PC-3 (cell line): Measurements from ENCODE around the gene UNC13D. TPM values are rescaled to one million over a fixed set of nuclear protein-coding genes. Genes with fewer than 3 reads are reported as not detected.
A peak's percentile ranks its signal among the peaks of the same experiment; 100 is the strongest.

Source experiments
- ATAC-seq: fragments of 200-7000 bp; cut with Tn5 transposase; 2 replicates; pipeline ENCODE4 v1.9.1; 2020; ENCODE audit warnings: mild to moderate bottlenecking, moderate library complexity
- BruUV-seq: library from RNA; stranded (reverse); fragments of 400-500 nt; replicated peaks from 2 replicates; lab custom pipeline; 2021; lab: Mats Ljungman, UMichigan
- CTCF ChIA-PET: fragments of 300-600 bp; sonication (Branson Sonifier 250); formaldehyde crosslinking; loops from one replicate; lab custom pipeline; 2022; ENCODE audit warnings: antibody characterized with exemption; lab: Charles Lee
- POLR2A ChIA-PET: fragments of 300-600 bp; sonication (Branson Sonifier 250); formaldehyde crosslinking; loops from one replicate; lab custom pipeline; 2022; ENCODE audit warnings: antibody characterized with exemption; ENCODE audit not compliant: unreplicated experiment; lab: Charles Lee
- DNase-seq: peaks from one replicate; pipeline ENCODE4 v3.0.0-alpha.2; 2015
- H2AFZ ChIP-seq: fragments of 300-600 bp; sonication (generic); 2 replicates; pipeline ENCODE4 v1.6.0; 2016; ENCODE audit warnings: antibody characterized with exemption, low read length
- H3F3A ChIP-seq: fragments of 300-600 bp; sonication (generic); one replicate; pipeline ENCODE4 v1.6.0; 2017; ENCODE audit warnings: antibody characterized with exemption, low read length, control low read depth, mild to moderate bottlenecking; ENCODE audit not compliant: unreplicated experiment
- H3K27ac ChIP-seq: fragments of 300-600 bp; sonication (generic); 2 replicates; pipeline ENCODE4 v1.5.1; 2016; ENCODE audit warnings: mild to moderate bottlenecking, low read length
- H3K27me3 ChIP-seq: fragments of 300-600 bp; sonication (generic); 2 replicates; pipeline ENCODE4 v1.6.1; 2016; ENCODE audit warnings: low read length, mixed read lengths
- H3K36me3 ChIP-seq: fragments of 300-600 bp; sonication (generic); 2 replicates; pipeline ENCODE4 v1.6.1; 2016; ENCODE audit warnings: low read depth, mixed run types, low read length, mixed read lengths
- H3K4me1 ChIP-seq: fragments of 300-600 bp; sonication (generic); 2 replicates; pipeline ENCODE4 v1.5.1; 2016; ENCODE audit warnings: low read length; ENCODE audit not compliant: insufficient read depth
- H3K4me2 ChIP-seq: fragments of 300-600 bp; sonication (generic); 2 replicates; pipeline ENCODE4 v1.6.0; 2016; ENCODE audit warnings: low read length
- H3K4me3 ChIP-seq: fragments of 300-600 bp; sonication (generic); 2 replicates; pipeline ENCODE4 v1.5.1; 2016; ENCODE audit warnings: mild to moderate bottlenecking, low read length, mixed read lengths
- H3K79me2 ChIP-seq: fragments of 300-600 bp; sonication (generic); 2 replicates; pipeline ENCODE4 v1.6.1; 2017; ENCODE audit warnings: low read length, mixed read lengths
- H3K9ac ChIP-seq: fragments of 300-600 bp; sonication (generic); 2 replicates; pipeline ENCODE4 v1.6.0; 2016; ENCODE audit warnings: mild to moderate bottlenecking, low read length
- H3K9me2 ChIP-seq: fragments of 300-600 bp; sonication (generic); replicated peaks from 2 replicates; pipeline ENCODE4 v1.6.1; 2016; ENCODE audit warnings: mixed run types, low read length, mixed read lengths
- H3K9me3 ChIP-seq: fragments of 300-600 bp; sonication (generic); 2 replicates; pipeline ENCODE4 v1.6.1; 2016; ENCODE audit warnings: low read length, mixed read lengths
- H4K20me1 ChIP-seq: fragments of 300-600 bp; sonication (generic); 2 replicates; pipeline ENCODE4 v1.6.1; 2016; ENCODE audit warnings: low read length, mixed read lengths
- EZH2 ChIP-seq: fragments of 300-600 bp; sonication (generic); IDR thresholded peaks from one replicate; pipeline ENCODE4 v1.6.1; 2017; ENCODE audit warnings: antibody characterized with exemption, mild to moderate bottlenecking, low read length; ENCODE audit not compliant: unreplicated experiment
- EZH2phosphoT487 ChIP-seq: fragments of 300-600 bp; sonication (generic); IDR thresholded peaks from 2 replicates; pipeline ENCODE4 v1.6.1; 2018; ENCODE audit warnings: mild to moderate bottlenecking, antibody characterized with exemption, low read length, borderline replicate concordance
- intact Hi-C: fragments of 100-400 bp; cut with micrococcal nuclease; formaldehyde crosslinking; loops from 2 replicates; pipeline ENCODE4 v1.9.0; 2023
- total RNA-seq: library from RNA; depleted of rRNA; stranded (reverse); fragments of >200 nt; gene quantifications from 2 replicates; pipeline ENCODE4 v1.2.3, GENCODE V29; 2014
- TF ChIP-seq, protein P1 (sequence below): fragments of 300-600 bp; sonication (generic); conservative IDR thresholded peaks from 2 replicates; pipeline ENCODE4 v1.5.1; 2017; ENCODE audit warnings: antibody characterized with exemption, low read depth, mild to moderate bottlenecking, low read length

Gene UNC13D
- total RNA-seq, 1 experiment from 2014 or later, result 43.9 TPM

DNA sequence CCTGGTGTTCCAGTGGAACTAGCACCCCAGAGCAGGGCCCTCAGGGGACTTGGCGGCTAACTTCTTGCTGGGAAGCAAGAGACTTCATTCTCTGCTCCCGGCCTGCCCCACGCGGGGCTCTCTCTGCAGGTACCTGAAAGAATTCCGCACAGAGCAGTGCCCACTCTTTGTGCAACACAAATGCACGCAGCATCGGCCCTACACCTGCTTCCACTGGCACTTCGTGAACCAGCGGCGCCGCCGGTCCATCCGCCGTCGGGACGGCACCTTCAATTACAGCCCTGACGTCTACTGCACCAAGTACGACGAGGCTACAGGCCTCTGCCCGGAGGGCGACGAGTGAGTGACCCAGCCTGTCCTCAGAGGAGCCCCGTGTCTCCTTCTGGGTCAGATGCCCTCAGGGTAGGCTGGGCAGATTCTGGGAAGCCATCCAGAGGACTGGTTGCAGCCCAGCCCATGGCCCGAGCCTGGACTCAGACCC, 34.5 kb downstream of the UNC13D start:
- Histone ChIP-seq H3K9me2 (no peaks in the 10 kb centered on the region), H3K4me3 (no peak overlapping the region), H3F3A (no peaks in the 10 kb centered on the region), H3K27ac (no peak overlapping the region), H3K27me3 (no peaks in the 10 kb centered on the region), H4K20me1 (no peaks in the 10 kb centered on the region), H3K4me2 (no peak overlapping the region), H3K9me3 (no peaks in the 10 kb centered on the region), H3K36me3 (no peaks in the 10 kb centered on the region), H2AFZ (no peak overlapping the region), H3K79me2 (no peaks in the 10 kb centered on the region), H3K9ac (no peak overlapping the region), H3K4me1 (peaks cover 4% of the 10 kb centered on the region)
- intact Hi-C loops, result no loop called here
- TF ChIP-seq EZH2phosphoT487 (no peak), EZH2 (no peak)
- TF ChIP-seq, protein P1, sequence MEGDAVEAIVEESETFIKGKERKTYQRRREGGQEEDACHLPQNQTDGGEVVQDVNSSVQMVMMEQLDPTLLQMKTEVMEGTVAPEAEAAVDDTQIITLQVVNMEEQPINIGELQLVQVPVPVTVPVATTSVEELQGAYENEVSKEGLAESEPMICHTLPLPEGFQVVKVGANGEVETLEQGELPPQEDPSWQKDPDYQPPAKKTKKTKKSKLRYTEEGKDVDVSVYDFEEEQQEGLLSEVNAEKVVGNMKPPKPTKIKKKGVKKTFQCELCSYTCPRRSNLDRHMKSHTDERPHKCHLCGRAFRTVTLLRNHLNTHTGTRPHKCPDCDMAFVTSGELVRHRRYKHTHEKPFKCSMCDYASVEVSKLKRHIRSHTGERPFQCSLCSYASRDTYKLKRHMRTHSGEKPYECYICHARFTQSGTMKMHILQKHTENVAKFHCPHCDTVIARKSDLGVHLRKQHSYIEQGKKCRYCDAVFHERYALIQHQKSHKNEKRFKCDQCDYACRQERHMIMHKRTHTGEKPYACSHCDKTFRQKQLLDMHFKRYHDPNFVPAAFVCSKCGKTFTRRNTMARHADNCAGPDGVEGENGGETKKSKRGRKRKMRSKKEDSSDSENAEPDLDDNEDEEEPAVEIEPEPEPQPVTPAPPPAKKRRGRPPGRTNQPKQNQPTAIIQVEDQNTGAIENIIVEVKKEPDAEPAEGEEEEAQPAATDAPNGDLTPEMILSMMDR, result no peak
- no TSS peak for BruUV-seq
- no peak for ATAC-seq
- CTCF ChIA-PET, result no interaction called here
- POLR2A ChIA-PET, result interaction anchor here (0.5 kb wide), 1 partner anchor 46 kb away, joined by 5 read pairs; the partner anchor contains the start of gene WBP2
- DNase-seq, result no peak

DNA sequence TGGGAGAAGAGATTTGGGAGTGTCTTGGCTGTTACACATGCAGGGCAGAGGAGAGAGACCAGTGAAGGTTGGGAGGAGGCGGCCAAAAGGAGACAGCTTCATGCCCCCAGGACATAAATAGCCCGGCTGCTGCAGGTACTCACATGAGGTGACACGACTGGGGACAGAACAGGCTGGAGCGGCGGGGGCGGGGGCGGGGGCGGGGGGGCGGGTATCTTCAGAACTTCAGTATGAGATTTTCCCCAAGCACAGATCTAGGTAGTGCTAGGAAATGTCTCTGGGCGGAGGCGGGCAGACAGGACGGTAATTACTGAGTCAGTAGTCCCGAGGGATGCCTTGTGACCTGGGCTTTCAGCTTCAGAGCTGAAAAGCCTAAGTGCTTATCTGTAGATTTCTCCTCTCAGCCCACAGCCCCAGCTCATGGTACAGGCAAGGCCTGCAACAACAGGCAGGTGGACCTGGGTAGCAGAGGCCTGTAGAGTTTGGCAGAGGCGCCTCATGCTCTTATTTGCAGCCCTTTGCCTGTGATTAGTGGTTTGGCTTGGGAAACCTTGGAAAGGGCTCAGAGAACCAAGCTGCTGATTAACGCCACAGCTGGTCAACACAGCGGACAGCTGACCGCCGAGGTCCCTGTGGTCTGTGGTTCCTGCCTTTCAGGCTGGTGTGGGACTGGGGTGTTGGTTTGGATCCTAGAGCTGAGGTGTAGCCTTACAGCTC, 35.1 kb downstream of the UNC13D start:
- no peaks in the 10 kb centered on the region for H3F3A ChIP-seq
- H3K36me3 ChIP-seq, result no peaks in the 10 kb centered on the region
- no peak overlapping the region for H2AFZ ChIP-seq
- no peaks in the 10 kb centered on the region for H3K79me2 ChIP-seq
- no peak overlapping the region for H3K4me3 ChIP-seq
- no peak overlapping the region for H3K27ac ChIP-seq
- intact Hi-C loops, result no loop called here
- CTCF ChIA-PET, result no interaction called here
- H3K4me2 ChIP-seq, result no peak overlapping the region
- H3K9me2 ChIP-seq, result no peaks in the 10 kb centered on the region
- H3K9me3 ChIP-seq, result no peaks in the 10 kb centered on the region
- no peak overlapping the region for H3K9ac ChIP-seq
- no TSS peak for BruUV-seq
- no peaks in the 10 kb centered on the region for H3K27me3 ChIP-seq
- TF ChIP-seq EZH2, result no peak
- TF ChIP-seq EZH2phosphoT487, result no peak
- TF ChIP-seq, protein P1, result no peak
- no peaks in the 10 kb centered on the region for H4K20me1 ChIP-seq
- peak; percentile 34 for ATAC-seq
- POLR2A ChIA-PET, result interaction anchor here (0.5 kb wide), 1 partner anchor 46 kb away, joined by 5 read pairs; the partner anchor contains the start of gene WBP2
- DNase-seq, result no peak
- no peaks in the 10 kb centered on the region for H3K4me1 ChIP-seq

DNA sequence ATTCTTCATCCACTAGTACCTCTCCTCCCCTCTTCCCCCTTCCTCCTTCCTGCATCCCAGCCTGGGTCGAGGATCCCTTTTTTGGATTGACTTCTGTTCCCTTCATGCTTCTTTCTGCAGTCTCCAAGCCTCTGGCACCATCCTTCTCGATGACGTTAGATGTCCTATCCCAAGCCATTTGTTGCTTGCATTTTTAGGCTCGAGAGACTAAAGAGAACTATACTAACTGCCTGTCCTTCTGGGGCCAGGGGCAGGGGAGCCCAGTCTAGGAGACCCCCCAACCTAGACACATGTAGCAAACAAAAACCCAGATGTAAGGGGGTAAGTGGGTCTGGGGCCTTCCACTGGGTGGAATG, 35.7 kb downstream of the UNC13D start:
- no peak for TF ChIP-seq EZH2phosphoT487
- no peak for TF ChIP-seq EZH2
- TF ChIP-seq, protein P1, result no peak
- no peak overlapping the region for H2AFZ ChIP-seq
- H3K36me3 ChIP-seq, result no peaks in the 10 kb centered on the region
- no peaks in the 10 kb centered on the region for H3K27me3 ChIP-seq
- intact Hi-C loops, result no loop called here
- POLR2A ChIA-PET, result no interaction called here
- no peaks in the 10 kb centered on the region for H4K20me1 ChIP-seq
- no peaks in the 10 kb centered on the region for H3K9me2 ChIP-seq
- no peaks in the 10 kb centered on the region for H3K79me2 ChIP-seq
- no TSS peak for BruUV-seq
- no peaks in the 10 kb centered on the region for H3K9me3 ChIP-seq
- H3F3A ChIP-seq, result no peaks in the 10 kb centered on the region
- H3K4me2 ChIP-seq, result no peak overlapping the region
- H3K9ac ChIP-seq, result no peak overlapping the region
- DNase-seq (no peak), ATAC-seq (no peak)
- CTCF ChIA-PET, result no interaction called here
- H3K4me3 ChIP-seq, result no peak overlapping the region
- H3K27ac ChIP-seq, result no peak overlapping the region
- H3K4me1 ChIP-seq, result no peaks in the 10 kb centered on the region
